ENCODE data around the gene GLDN. TPM values are rescaled to one million over a fixed set of nuclear protein-coding genes. Genes with fewer than 3 reads are reported as not detected.

The GLDN gene
- total and polyA plus RNA-seq, 2 of the 8 experiments (the other 6 are each of a cell fraction or from before 2014, with no cell fraction given): 0.24 to 0.50 TPM

DNA sequence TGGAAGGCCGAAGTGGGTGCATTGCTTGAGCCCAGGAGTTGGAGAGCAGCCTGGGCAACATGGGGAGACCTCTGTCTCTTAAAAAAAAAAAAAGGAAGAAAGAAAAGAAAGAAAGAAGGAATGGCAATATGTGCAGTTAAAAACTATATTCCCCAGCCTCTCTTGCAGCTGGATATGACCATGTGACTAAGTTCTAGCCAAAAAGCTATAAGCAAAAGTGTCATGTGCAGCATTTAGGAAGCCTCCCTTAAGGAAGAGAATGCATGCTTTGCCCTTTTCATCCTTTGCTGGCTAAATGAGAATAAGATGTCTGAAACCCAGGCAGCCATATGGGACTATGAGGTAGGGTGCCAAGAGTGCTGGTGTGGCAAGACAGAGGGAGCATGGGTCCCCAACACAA is 24.8 kb upstream of the GLDN start (continued):
- TF ChIP-seq SRF (IDR thresholded peaks at IDR 0.05; ENCODE audit: low read depth, low read length) (no peak), GTF2F1 (IDR thresholded peaks at IDR 0.05; ENCODE audit: borderline replicate concordance, low read depth, low read length) (no peak), ASH2L (IDR thresholded peaks at IDR 0.05; ENCODE audit: low read length) (no peak), SP4 (IDR thresholded peaks at IDR 0.05; ENCODE audit: low read length) (no peak), SIN3A (conservative IDR thresholded peaks at IDR 0.05 in 1 of 2, IDR thresholded peaks at IDR 0.05 in 1 of 2; ENCODE audit: low read depth in 1 of 2, low read length in 2 of 2) (no peak), HDAC2 (IDR thresholded peaks at IDR 0.05; ENCODE audit: borderline replicate concordance in 1 of 2, low read depth in 2 of 2, low read length in 2 of 2) (no peak), KDM1A (IDR thresholded peaks at IDR 0.05; ENCODE audit: borderline replicate concordance, low read length) (no peak)
